Erythroblast (primary cell): Measurements from ENCODE around the gene CAPN5.
"Not testable (repeated sequence)": the region's sequence is repeated elsewhere in the genome, so short reads cannot be mapped to it uniquely, and the experiment has no call there.

Source experiments
- GATA1 ChIP-seq: IDR thresholded peaks from 2 replicates; pipeline ENCODE4 v1.6.1; 2011; ENCODE audit warnings: low read depth, mild to moderate bottlenecking, control low read depth, low read length, moderate library complexity
- POLR2A ChIP-seq: IDR thresholded peaks from 2 replicates; pipeline ENCODE4 v1.6.1; 2011; ENCODE audit warnings: mild to moderate bottlenecking, low read length

DNA sequence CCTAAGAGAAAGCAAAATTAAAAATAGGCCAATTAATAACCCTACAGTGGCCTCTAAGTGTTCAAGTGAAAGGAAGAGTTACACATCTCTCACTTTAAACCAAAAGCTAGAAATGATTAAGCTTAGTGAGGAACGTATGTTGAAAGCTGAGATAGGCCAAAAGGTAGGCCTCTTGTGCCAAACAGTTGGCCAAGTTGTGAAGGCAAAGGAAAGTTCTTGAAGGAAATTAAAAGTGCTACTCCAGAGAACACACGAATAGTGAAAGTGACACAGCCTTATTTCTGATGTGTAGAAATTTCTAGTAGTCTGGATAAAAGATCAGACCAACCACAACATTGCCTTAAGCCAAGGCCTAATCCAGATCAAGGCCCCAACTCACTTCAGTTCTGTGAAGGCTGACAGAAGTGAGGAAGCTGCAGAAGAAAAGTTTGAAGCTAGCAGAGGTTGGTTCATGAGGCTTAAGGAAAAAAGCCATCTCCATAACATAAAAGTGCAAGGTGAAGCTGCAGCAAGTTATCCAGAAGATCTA lies 48.3 kb upstream of the CAPN5 start:
- TF ChIP-seq POLR2A, GATA1: not testable (repeated sequence)
